B cell (primary cell): Measurements from ENCODE around the gene POGK.

Source experiments
- EZH2 ChIP-seq: IDR thresholded peaks from 2 replicates; pipeline ENCODE4 v1.6.1; 2012; ENCODE audit warnings: borderline replicate concordance, low read depth, mild to moderate bottlenecking, moderate library complexity, low read length; ENCODE audit not compliant: insufficient read depth, poor library complexity, severe bottlenecking
- TF ChIP-seq, protein P1 (sequence below): fragments of 200-600 bp; IDR thresholded peaks from one replicate; pipeline ENCODE4 v1.8.0; 2022; ENCODE audit warnings: antibody characterized with exemption, mild to moderate bottlenecking

DNA sequence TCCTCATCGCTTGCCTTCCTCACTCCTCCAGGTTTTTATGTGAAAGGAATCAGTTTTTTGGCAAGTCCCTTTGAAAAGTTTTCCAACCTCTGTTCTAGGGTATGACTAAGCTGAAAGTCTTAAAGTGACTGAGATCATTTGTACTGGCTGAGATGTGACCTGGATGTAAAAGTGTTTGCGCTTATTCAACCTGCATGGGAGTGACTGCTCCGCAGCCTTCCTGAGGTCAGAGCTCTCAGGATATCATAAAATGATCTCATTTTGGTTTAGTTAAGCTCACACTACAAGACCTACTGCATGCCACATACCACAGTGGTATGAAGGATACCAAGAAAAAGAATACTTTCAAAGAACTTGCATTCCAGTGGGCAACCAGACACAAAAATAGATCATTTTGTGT lies 66.6 kb downstream of the POGK start:
- TF ChIP-seq, protein P1, sequence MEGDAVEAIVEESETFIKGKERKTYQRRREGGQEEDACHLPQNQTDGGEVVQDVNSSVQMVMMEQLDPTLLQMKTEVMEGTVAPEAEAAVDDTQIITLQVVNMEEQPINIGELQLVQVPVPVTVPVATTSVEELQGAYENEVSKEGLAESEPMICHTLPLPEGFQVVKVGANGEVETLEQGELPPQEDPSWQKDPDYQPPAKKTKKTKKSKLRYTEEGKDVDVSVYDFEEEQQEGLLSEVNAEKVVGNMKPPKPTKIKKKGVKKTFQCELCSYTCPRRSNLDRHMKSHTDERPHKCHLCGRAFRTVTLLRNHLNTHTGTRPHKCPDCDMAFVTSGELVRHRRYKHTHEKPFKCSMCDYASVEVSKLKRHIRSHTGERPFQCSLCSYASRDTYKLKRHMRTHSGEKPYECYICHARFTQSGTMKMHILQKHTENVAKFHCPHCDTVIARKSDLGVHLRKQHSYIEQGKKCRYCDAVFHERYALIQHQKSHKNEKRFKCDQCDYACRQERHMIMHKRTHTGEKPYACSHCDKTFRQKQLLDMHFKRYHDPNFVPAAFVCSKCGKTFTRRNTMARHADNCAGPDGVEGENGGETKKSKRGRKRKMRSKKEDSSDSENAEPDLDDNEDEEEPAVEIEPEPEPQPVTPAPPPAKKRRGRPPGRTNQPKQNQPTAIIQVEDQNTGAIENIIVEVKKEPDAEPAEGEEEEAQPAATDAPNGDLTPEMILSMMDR: no peak
- no peak for TF ChIP-seq EZH2
